Measurements from ENCODE around the gene C2CD2L. TPM values are rescaled to one million over a fixed set of nuclear protein-coding genes. Genes with fewer than 3 reads are reported as not detected.

Gene C2CD2L
- total and polyA plus RNA-seq, 5 donors from 2014 or later = 2.1 to 21.1 (median 4.5) TPM

DNA sequence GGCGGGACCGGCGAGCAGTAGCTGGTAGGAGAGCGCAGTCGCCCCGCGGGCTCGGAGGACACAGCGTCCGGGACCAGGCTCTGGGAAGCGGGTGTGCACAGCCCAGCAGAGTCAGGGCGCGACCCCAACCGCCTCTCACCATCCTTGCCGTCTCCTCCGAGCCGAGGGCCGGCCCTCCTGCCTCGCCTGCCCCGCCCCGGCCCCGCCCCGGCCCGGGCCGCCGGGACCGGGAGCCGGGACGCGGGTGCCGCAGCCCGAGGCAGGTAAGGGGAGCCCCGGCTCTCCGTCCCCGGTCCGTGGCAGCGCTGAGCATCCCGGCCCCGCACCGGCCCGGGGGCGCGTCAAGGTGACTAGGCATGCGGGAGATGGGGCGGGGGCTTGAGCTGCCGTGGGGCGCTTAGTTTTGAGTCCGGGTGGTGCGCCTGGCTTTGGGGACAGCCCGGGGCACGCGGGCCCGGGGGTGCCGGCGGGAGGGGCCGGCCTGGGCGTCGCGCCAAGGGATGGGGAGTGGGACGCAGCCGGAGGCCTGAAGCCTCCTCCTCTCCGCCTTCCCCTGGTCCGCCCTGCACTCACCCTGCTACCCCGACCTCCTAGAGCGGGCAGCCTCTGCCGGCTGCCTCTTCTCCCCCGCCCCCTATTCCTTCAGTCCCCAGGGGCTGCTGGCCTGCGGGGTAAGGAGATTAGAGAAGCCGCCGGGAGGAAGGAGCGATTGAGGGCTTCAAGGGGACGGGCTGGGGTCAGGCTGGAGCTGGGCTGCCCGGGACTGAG, 42.1 kb downstream of the C2CD2L start, which contains the start of gene ABCG4:
Gene ABCG4, plus strand, starts transcription at position 35 of the 768 bp plus-strand sequence. CDS start 914 bp downstream, outside the sequence.
- peak within 1 kb of the TSS; percentile 55 to 82 (median 80) for H3K4me3 Mint-ChIP-seq
- Histone ChIP-seq H3K27me3 (ENCODE audit: control insufficient read depth, insufficient read depth, low read length) (peaks cover 32% of the 10 kb centered on the region), H3K4me1 (ENCODE audit: control insufficient read depth, insufficient read depth, low read length, poor library complexity, severe bottlenecking) (peaks cover 17% of the 10 kb centered on the region), H3K9me3 (ENCODE audit: control insufficient read depth in 2 of 2, low read length in 2 of 2) (no peaks in the 10 kb centered on the region), H3K36me3 (ENCODE audit: control insufficient read depth, insufficient read depth, low read length) (no peaks in the 10 kb centered on the region), H3K4me3 (ENCODE audit: low read depth, low read length) (no peak within 1 kb of the TSS), H3K27ac (ENCODE audit: insufficient read depth, low read length, poor library complexity, severe bottlenecking) (no peak within 1 kb of the TSS)
- H3K27ac Mint-ChIP-seq = no peak within 1 kb of the TSS
- peaks cover 75% of the 10 kb centered on the region for H3K27me3 Mint-ChIP-seq
- ATAC-seq (ENCODE audit: low read depth in 2 of 2) (peak; percentile 22 to 37), DNase-seq (peak in 1 of 3 donors; percentile 18)
- H3K4me1 Mint-ChIP-seq = peaks cover 0 to 18% (median 10%) of the 10 kb centered on the region in 4 donors
- H3K9me3 Mint-ChIP-seq = peaks cover 0 to 3% (median 0%) of the 10 kb centered on the region in 7 donors
- no peaks in the 10 kb centered on the region for H3K36me3 Mint-ChIP-seq

DNA sequence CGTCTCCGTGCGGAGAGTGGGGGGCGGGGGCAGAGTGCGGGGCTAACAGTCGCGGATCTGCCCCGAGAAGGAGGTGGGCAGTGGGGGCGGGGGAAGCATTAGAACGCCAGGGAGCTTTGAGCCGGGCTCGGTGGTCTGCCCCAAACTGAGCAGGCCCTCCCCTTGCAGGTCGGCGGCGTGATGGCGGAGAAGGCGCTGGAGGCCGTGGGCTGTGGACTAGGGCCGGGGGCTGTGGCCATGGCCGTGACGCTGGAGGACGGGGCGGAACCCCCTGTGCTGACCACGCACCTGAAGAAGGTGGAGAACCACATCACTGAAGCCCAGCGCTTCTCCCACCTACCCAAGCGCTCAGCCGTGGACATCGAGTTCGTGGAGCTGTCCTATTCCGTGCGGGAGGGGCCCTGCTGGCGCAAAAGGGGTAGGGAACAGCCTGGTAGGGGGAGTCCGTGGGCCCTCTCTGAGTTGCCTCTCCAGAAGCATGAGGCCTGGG, 42.7 kb downstream of the C2CD2L start:
- Mint-ChIP-seq H3K36me3 (no peaks in the 10 kb centered on the region), H3K4me3 (peak overlapping the region in 3 of 4 donors; percentile 47 to 61 (median 52)), H3K27ac (no peak overlapping the region), H3K4me1 (peaks cover 0 to 18% (median 10%) of the 10 kb centered on the region in 4 donors), H3K9me3 (peaks cover 0 to 3% (median 0%) of the 10 kb centered on the region in 7 donors), H3K27me3 (peaks cover 69% of the 10 kb centered on the region)
- Histone ChIP-seq H3K27ac (ENCODE audit: insufficient read depth, low read length, poor library complexity, severe bottlenecking) (no peak overlapping the region), H3K27me3 (ENCODE audit: control insufficient read depth, insufficient read depth, low read length) (peaks cover 33% of the 10 kb centered on the region), H3K4me1 (ENCODE audit: control insufficient read depth, insufficient read depth, low read length, poor library complexity, severe bottlenecking) (peaks cover 17% of the 10 kb centered on the region), H3K4me3 (ENCODE audit: low read depth, low read length) (no peak overlapping the region), H3K9me3 (ENCODE audit: control insufficient read depth in 2 of 2, low read length in 2 of 2) (no peaks in the 10 kb centered on the region), H3K36me3 (ENCODE audit: control insufficient read depth, insufficient read depth, low read length) (no peaks in the 10 kb centered on the region)
- ATAC-seq (ENCODE audit: low read depth in 2 of 2) = no peak
- no peak for DNase-seq

DNA sequence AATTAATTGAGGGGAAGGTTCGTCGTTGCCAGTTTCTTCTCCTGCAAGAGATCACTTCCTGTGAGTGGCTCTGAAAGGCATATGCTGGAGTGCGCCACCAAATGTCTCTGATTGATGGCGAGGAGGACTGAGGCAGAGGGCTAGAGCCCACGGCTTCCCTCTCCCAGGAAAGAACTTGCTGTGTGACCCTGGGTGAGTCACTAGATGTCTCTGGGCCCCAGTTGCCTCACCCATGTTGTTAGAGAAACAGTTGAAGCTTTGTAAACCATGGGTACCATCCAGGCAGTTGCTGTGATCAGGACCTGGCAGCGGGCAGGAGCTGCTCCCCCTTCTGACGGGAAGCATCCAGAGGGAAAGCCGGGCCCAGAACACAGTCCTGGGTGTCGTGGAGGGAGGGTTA, 44.9 kb downstream of the C2CD2L start:
- peaks cover 0 to 2% (median 0%) of the 10 kb centered on the region in 7 donors for H3K9me3 Mint-ChIP-seq
- H3K36me3 Mint-ChIP-seq = peaks cover 4% of the 10 kb centered on the region
- Histone ChIP-seq H3K9me3 (ENCODE audit: control insufficient read depth in 2 of 2, low read length in 2 of 2) (no peaks in the 10 kb centered on the region), H3K4me3 (ENCODE audit: low read depth, low read length) (no peak overlapping the region), H3K4me1 (ENCODE audit: control insufficient read depth, insufficient read depth, low read length, poor library complexity, severe bottlenecking) (peaks cover 17% of the 10 kb centered on the region), H3K36me3 (ENCODE audit: control insufficient read depth, insufficient read depth, low read length) (no peaks in the 10 kb centered on the region), H3K27ac (ENCODE audit: insufficient read depth, low read length, poor library complexity, severe bottlenecking) (no peak overlapping the region), H3K27me3 (ENCODE audit: control insufficient read depth, insufficient read depth, low read length) (peaks cover 28% of the 10 kb centered on the region)
- H3K27me3 Mint-ChIP-seq = peaks cover 65% of the 10 kb centered on the region
- DNase-seq (no peak), ATAC-seq (ENCODE audit: low read depth in 2 of 2) (no peak)
- H3K4me3 Mint-ChIP-seq = no peak overlapping the region
- peaks cover 0 to 22% (median 10%) of the 10 kb centered on the region in 4 donors for H3K4me1 Mint-ChIP-seq
- no peak overlapping the region for H3K27ac Mint-ChIP-seq

DNA sequence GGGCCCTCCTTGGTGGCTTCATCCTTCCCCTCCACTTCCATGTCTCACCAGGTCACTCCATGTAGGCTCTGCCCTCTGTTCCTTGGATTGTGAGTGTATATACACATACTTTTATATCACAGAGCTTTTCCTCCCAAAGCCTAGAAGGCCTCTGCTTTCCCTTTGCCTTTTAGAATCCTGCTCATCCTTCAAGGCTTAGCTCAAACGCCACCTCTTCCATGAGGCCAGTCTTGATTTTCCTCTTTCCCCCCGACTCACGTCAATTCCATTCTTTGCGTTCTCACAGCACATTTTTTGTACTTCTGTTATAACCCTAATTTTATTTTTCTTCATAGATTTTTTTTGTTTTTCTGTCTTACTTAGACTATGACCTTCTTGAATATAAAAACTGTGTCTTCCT, 45.5 kb downstream of the C2CD2L start:
- H3K4me3 ChIP-seq (ENCODE audit: low read depth, low read length) = no peak overlapping the region
- ATAC-seq (ENCODE audit: low read depth in 2 of 2) = no peak
- Mint-ChIP-seq H3K4me3 (peak overlapping the region in 1 of 4 donors; percentile 10), H3K27me3 (peaks cover 60% of the 10 kb centered on the region), H3K9me3 (peaks cover 0 to 2% (median 0%) of the 10 kb centered on the region in 7 donors), H3K4me1 (peaks cover 0 to 19% (median 9%) of the 10 kb centered on the region in 4 donors), H3K36me3 (peaks cover 4% of the 10 kb centered on the region), H3K27ac (no peak overlapping the region)
- DNase-seq = no peak
- peaks cover 17% of the 10 kb centered on the region for H3K4me1 ChIP-seq (ENCODE audit: control insufficient read depth, insufficient read depth, low read length, poor library complexity, severe bottlenecking)
- H3K9me3 ChIP-seq (ENCODE audit: control insufficient read depth in 2 of 2, low read length in 2 of 2) = no peaks in the 10 kb centered on the region
- H3K27me3 ChIP-seq (ENCODE audit: control insufficient read depth, insufficient read depth, low read length) = peaks cover 26% of the 10 kb centered on the region
- no peak overlapping the region for H3K27ac ChIP-seq (ENCODE audit: insufficient read depth, low read length, poor library complexity, severe bottlenecking)
- H3K36me3 ChIP-seq (ENCODE audit: control insufficient read depth, insufficient read depth, low read length) = no peaks in the 10 kb centered on the region

DNA sequence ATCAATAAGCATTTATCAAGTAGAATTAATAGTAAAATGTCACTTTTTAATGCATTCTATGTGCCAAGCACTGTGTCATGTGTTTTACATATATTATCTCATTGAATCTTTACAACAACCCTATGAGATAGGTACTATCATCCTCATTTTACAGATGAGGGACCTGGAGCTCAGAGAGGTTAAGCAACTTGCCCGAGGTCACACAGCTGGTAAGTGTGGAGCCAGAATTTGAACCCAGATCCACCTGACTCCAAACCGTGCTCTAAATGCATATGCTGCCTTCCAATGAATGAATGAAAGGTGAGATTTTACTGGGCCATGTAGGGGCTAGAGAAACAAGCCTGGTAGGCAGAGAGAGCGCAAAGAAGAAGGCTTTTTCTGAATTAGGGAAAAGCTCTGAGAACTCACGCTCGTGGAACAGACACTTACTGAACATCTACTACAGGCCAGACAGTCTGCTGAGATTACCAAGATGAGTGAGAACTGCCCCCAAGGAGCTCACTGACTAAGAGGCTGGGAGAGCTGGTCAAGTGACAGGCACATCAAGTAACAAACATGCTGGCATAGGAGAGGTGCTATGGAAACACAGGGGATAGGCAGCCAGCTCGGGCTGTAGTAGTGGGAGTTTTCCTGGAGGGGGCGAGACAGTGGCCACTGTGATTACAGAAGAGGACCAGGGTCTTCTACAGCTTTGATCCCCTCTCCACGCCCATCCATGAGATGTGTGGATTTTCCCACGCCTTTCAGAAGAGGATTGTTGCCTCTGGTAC, 46.1 kb downstream of the C2CD2L start:
- Histone ChIP-seq H3K27me3 (ENCODE audit: control insufficient read depth, insufficient read depth, low read length) (peaks cover 19% of the 10 kb centered on the region), H3K36me3 (ENCODE audit: control insufficient read depth, insufficient read depth, low read length) (no peaks in the 10 kb centered on the region), H3K4me1 (ENCODE audit: control insufficient read depth, insufficient read depth, low read length, poor library complexity, severe bottlenecking) (peaks cover 15% of the 10 kb centered on the region), H3K27ac (ENCODE audit: insufficient read depth, low read length, poor library complexity, severe bottlenecking) (no peak overlapping the region), H3K9me3 (ENCODE audit: control insufficient read depth in 2 of 2, low read length in 2 of 2) (no peaks in the 10 kb centered on the region), H3K4me3 (ENCODE audit: low read depth, low read length) (no peak overlapping the region)
- DNase-seq = no peak
- Mint-ChIP-seq H3K27me3 (peaks cover 54% of the 10 kb centered on the region), H3K9me3 (no peaks in the 10 kb centered on the region), H3K27ac (no peak overlapping the region), H3K36me3 (peaks cover 4% of the 10 kb centered on the region), H3K4me3 (no peak overlapping the region), H3K4me1 (peaks cover 0 to 12% (median 4%) of the 10 kb centered on the region in 4 donors)
- ATAC-seq (ENCODE audit: low read depth in 2 of 2) = no peak

DNA sequence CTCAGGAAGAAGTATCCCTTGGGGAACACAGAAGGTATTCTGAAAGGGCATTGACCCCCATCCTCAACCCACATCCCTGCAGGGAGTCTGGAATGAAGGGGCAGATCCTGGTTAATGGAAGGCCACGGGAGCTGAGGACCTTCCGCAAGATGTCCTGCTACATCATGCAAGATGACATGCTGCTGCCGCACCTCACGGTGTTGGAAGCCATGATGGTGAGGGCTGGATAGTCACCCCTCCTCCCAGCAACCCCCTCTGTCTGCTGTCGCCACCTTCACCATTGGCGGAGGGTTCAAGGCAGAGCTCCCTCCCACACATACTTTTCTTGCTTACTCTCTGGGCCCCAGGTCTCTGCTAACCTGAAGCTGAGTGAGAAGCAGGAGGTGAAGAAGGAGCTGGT, 47.0 kb downstream of the C2CD2L start:
- no peak overlapping the region for H3K27ac Mint-ChIP-seq
- peaks cover 4% of the 10 kb centered on the region for H3K36me3 Mint-ChIP-seq
- peaks cover 0 to 7% (median 1%) of the 10 kb centered on the region in 4 donors for H3K4me1 Mint-ChIP-seq
- Histone ChIP-seq H3K27me3 (ENCODE audit: control insufficient read depth, insufficient read depth, low read length) (peaks cover 17% of the 10 kb centered on the region), H3K4me3 (ENCODE audit: low read depth, low read length) (no peak overlapping the region), H3K27ac (ENCODE audit: insufficient read depth, low read length, poor library complexity, severe bottlenecking) (no peak overlapping the region), H3K36me3 (ENCODE audit: control insufficient read depth, insufficient read depth, low read length) (no peaks in the 10 kb centered on the region), H3K9me3 (ENCODE audit: control insufficient read depth in 2 of 2, low read length in 2 of 2) (no peaks in the 10 kb centered on the region), H3K4me1 (ENCODE audit: control insufficient read depth, insufficient read depth, low read length, poor library complexity, severe bottlenecking) (peaks cover 6% of the 10 kb centered on the region)
- DNase-seq (no peak), ATAC-seq (ENCODE audit: low read depth in 2 of 2) (no peak)
- H3K4me3 Mint-ChIP-seq = no peak overlapping the region
- peaks cover 56% of the 10 kb centered on the region for H3K27me3 Mint-ChIP-seq
- no peaks in the 10 kb centered on the region for H3K9me3 Mint-ChIP-seq

DNA sequence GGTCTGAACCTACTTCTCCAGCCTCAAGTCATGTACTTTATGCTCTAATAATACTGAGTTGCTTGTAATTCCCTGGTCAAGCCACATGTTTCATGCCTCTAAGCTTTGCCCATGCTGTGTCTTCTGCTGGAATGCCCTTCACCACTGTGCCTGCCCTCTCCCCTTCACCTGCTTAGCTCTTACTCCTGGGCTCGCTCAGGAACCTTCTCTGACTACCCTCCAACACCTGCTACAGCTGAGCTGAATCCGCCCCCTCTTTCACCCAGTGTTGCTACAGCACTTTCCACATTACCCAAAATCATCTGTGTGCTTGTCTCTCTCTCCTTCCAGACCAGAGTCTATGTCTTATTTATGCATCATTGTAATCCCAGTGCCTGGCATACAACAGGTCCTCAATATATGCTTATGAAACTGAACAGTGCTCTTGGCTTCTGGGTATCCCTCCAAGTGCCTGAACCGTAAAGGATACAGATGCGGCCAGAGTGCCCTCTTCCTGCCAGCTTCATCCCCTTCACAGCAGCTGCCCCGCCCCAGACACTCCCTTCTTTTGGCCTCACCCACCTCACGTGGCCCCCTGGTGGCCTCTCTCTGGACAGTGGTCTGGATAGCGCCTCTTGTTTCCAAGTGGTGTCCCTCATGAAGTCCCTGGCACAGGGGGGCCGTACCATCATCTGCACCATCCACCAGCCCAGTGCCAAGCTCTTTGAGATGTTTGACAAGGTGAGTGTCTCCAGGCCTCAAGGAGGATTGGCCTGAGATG, 48.8 kb downstream of the C2CD2L start:
- Mint-ChIP-seq H3K9me3 (no peaks in the 10 kb centered on the region), H3K36me3 (peaks cover 4% of the 10 kb centered on the region), H3K27me3 (peaks cover 45% of the 10 kb centered on the region), H3K4me1 (peaks cover 0 to 7% (median 0%) of the 10 kb centered on the region in 4 donors), H3K4me3 (no peak overlapping the region), H3K27ac (no peak overlapping the region)
- peaks cover 13% of the 10 kb centered on the region for H3K27me3 ChIP-seq (ENCODE audit: control insufficient read depth, insufficient read depth, low read length)
- H3K27ac ChIP-seq (ENCODE audit: insufficient read depth, low read length, poor library complexity, severe bottlenecking) = no peak overlapping the region
- ATAC-seq (ENCODE audit: low read depth in 2 of 2) = no peak
- H3K4me3 ChIP-seq (ENCODE audit: low read depth, low read length) = no peak overlapping the region
- no peaks in the 10 kb centered on the region for H3K4me1 ChIP-seq (ENCODE audit: control insufficient read depth, insufficient read depth, low read length, poor library complexity, severe bottlenecking)
- no peak for DNase-seq
- H3K9me3 ChIP-seq (ENCODE audit: control insufficient read depth in 2 of 2, low read length in 2 of 2) = no peaks in the 10 kb centered on the region
- no peaks in the 10 kb centered on the region for H3K36me3 ChIP-seq (ENCODE audit: control insufficient read depth, insufficient read depth, low read length)

Data from CD4-positive, CD25-positive, alpha-beta regulatory T cell (primary cell).